Pancreas (tissue), 10 donors: Measurements from ENCODE around the gene DOCK10. TPM values are rescaled to one million over a fixed set of nuclear protein-coding genes. Genes with fewer than 3 reads are reported as not detected.

Source experiments
- ATAC-seq, 4 donors: fragments of 200-7000 bp; cut with Tn5 transposase; one replicate each; pipeline versions ENCODE4 v1.8.0 to v1.9.1; 2020; ENCODE audit warnings: mild to moderate bottlenecking in 4 of 4, moderate library complexity in 4 of 4
- DNase-seq, 6 donors: peaks; one replicate each; pipeline ENCODE4 v3.0.0-alpha.2; 2020
- FAIRE-seq: peaks from 2 replicates; lab custom pipeline; 2012; peaks lifted over from hg19 to GRCh38; lab: Jason Lieb, UNC
- H3K27ac ChIP-seq, 4 donors: fragments of 200-600 bp; sonication (generic); 1 replicate in 3 of 4; 2 replicates in 1 of 4; pipeline versions ENCODE4 v1.5.0 to v1.8.0; 2020
- H3K27me3 ChIP-seq, 4 donors: fragments of 200-600 bp; one replicate each; pipeline ENCODE4 v1.8.0; 2021
- H3K36me3 ChIP-seq, 3 donors: fragments of 200-600 bp; sonication (generic) in 1 of 3; one replicate each; pipeline versions ENCODE4 v1.5.0 to v1.8.0; 2020 to 2021
- H3K4me1 ChIP-seq, 3 donors: fragments of 200-600 bp; one replicate each; pipeline ENCODE4 v1.8.0; 2021
- H3K4me3 ChIP-seq, 4 donors: fragments of 200-600 bp; sonication (generic) in 2 of 4; one replicate each; pipeline versions ENCODE4 v1.5.0 to v1.8.0; 2020 to 2021
- H3K9me3 ChIP-seq, 4 donors: fragments of 200-600 bp; one replicate each; pipeline ENCODE4 v1.8.0; 2021
- WGBS, 2 donors: extraction: QIAGEN DNeasy Blood & Tissue Kit; methylation state at CpG; one replicate each; pipeline ENCODE4 v1.1.7; 2013; 5-methylcytosine and 5-hydroxymethylcytosine counted together
- intact Hi-C, 3 donors: fragments of 100-400 bp; cut with DNase I; formaldehyde crosslinking; loops; one replicate each; pipeline versions ENCODE4 v1.11.1 to v1.14.2; 2022
- polyA plus RNA-seq, 2 donors: library from polyadenylated mRNA; stranded (reverse); fragments of 200-250 nt; gene quantifications; one replicate each; pipeline ENCODE4 v1.2.3, GENCODE V29; 2013
- total RNA-seq, 6 donors: library from RNA; stranded (reverse); fragmentation: NEBNext Ultra II Directional in 4 of 6; extraction: Animal tissue kit (Norgen Biotek cat#: 25700) in 4 of 6; gene quantifications; one replicate each; pipeline versions ENCODE4 v1.2.1 to v1.2.4, GENCODE V29; 2021 to 2023
- TF ChIP-seq, protein P1 (sequence below), 4 donors: fragments of 200-600 bp; sonication (generic) in 3 of 4; IDR thresholded peaks; one replicate each; pipeline versions ENCODE4 v1.5.0 to v1.8.0; 2021; ENCODE audit warnings: antibody characterized with exemption in 4 of 4
- donor health status: healthy with polysubstance abuse.
- donor health status: DM: no; HTN: no; CAD: no; lungs with moderate emphysema.
- donor health status: DM: no; HTN: no; CAD: no.
- donor health status: control.
- donor health status: control.
- donor health status: Bipolar disorder and iron deficiency.
- donor health status: DM: yes; HTN: yes; CAD: no.
- donor health status: DM: no; HTN: no; CAD: no.
- donor health status: DM: no; HTN: no; CAD: no.
- donor health status: DM: yes; HTN: yes; CAD: no.

The DOCK10 gene
- total and polyA plus RNA-seq, 8 donors: 0.95 to 16.3 (median 2.7) TPM

- intact Hi-C loops: no loop called here
- Histone ChIP-seq H3K9me3 (no peaks in the 10 kb centered on the region), H3K4me3 (no peak overlapping the region), H3K27me3 (no peaks in the 10 kb centered on the region), H3K27ac (no peak overlapping the region), H3K36me3 (no peaks in the 10 kb centered on the region), H3K4me1 (no peaks in the 10 kb centered on the region)
- TF ChIP-seq, protein P1, sequence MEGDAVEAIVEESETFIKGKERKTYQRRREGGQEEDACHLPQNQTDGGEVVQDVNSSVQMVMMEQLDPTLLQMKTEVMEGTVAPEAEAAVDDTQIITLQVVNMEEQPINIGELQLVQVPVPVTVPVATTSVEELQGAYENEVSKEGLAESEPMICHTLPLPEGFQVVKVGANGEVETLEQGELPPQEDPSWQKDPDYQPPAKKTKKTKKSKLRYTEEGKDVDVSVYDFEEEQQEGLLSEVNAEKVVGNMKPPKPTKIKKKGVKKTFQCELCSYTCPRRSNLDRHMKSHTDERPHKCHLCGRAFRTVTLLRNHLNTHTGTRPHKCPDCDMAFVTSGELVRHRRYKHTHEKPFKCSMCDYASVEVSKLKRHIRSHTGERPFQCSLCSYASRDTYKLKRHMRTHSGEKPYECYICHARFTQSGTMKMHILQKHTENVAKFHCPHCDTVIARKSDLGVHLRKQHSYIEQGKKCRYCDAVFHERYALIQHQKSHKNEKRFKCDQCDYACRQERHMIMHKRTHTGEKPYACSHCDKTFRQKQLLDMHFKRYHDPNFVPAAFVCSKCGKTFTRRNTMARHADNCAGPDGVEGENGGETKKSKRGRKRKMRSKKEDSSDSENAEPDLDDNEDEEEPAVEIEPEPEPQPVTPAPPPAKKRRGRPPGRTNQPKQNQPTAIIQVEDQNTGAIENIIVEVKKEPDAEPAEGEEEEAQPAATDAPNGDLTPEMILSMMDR (IDR thresholded peaks at IDR 0.05): no peak
- FAIRE-seq: no peak
- no peak for DNase-seq
- ATAC-seq: peak in 1 of 4 donors; percentile 22
Observed at GRCh38 chr2:224781400-224781799, 260.9 kb downstream of the DOCK10 start.

DNA sequence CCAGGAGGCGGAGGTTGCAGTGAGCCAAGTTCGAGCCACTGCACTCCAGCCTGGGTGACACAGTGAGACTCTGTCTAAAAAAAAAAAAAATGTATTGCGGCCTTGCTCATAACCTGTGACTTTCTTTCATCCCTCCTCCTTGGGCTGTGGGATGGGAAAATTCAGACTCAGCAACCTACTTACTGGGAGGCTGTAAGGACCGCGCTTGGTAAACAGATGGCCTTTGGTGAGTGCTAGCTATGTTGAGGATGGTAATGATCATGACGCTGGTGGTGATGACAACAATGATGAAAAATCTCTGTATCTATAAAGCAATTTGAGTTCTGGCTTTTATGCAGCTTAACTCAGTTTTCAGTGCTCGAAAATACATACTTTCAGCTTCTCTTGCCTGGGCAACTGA lies 261.4 kb downstream of the DOCK10 start:
- 71 to 82% methylated on average over 7 of the region's 7 CpGs for WGBS, 2 donors
- H3K27me3 ChIP-seq: no peaks in the 10 kb centered on the region
- TF ChIP-seq, protein P1 (IDR thresholded peaks at IDR 0.05): no peak
- no peaks in the 10 kb centered on the region for H3K36me3 ChIP-seq
- H3K4me1 ChIP-seq: no peaks in the 10 kb centered on the region
- FAIRE-seq: no peak
- no peaks in the 10 kb centered on the region for H3K9me3 ChIP-seq
- ATAC-seq: peak in 2 of 4 donors; percentile 53 to 67
- H3K27ac ChIP-seq: no peak overlapping the region
- no peak for DNase-seq
- intact Hi-C loops: no loop called here
- no peak overlapping the region for H3K4me3 ChIP-seq

- TF ChIP-seq, protein P1 (IDR thresholded peaks at IDR 0.05): no peak
- 41 to 45% methylated on average over 2 of the region's 2 CpGs for WGBS, 2 donors
- intact Hi-C loops: no loop called here
Observed at GRCh38 chr2:224780106-224780505, 262.2 kb downstream of the DOCK10 start.

GRCh38 chr2:224778474-224778877 lies 263.8 kb downstream of the DOCK10 start:
- Histone ChIP-seq H3K27ac (no peak overlapping the region), H3K4me3 (no peak overlapping the region), H3K9me3 (no peaks in the 10 kb centered on the region), H3K36me3 (no peaks in the 10 kb centered on the region), H3K27me3 (no peaks in the 10 kb centered on the region), H3K4me1 (no peaks in the 10 kb centered on the region)
- WGBS, 2 donors: 35 to 36% methylated on average over 3 of the region's 3 CpGs
- ATAC-seq: peak in 3 of 4 donors; percentile 61 to 63 (median 62)
- TF ChIP-seq, protein P1 (IDR thresholded peaks at IDR 0.05): peak; percentile 41 to 59 (median 54)
- intact Hi-C loops: no loop called here
- peak; percentile 71 for FAIRE-seq
- DNase-seq: peak in 2 of 6 donors; percentile 14 to 55

More at GRCh38 chr2:224780106-224780505, 262.2 kb downstream of the DOCK10 start:
- no peaks in the 10 kb centered on the region for H3K36me3 ChIP-seq
- no peak overlapping the region for H3K4me3 ChIP-seq
- FAIRE-seq: no peak
- no peaks in the 10 kb centered on the region for H3K27me3 ChIP-seq
- H3K9me3 ChIP-seq: no peaks in the 10 kb centered on the region
- no peak for ATAC-seq
- no peaks in the 10 kb centered on the region for H3K4me1 ChIP-seq
- H3K27ac ChIP-seq: no peak overlapping the region
- DNase-seq: no peak

- H3K27ac ChIP-seq: no peak overlapping the region
- no peak overlapping the region for H3K4me3 ChIP-seq
- no peak for FAIRE-seq
- H3K36me3 ChIP-seq: no peaks in the 10 kb centered on the region
- H3K27me3 ChIP-seq: no peaks in the 10 kb centered on the region
- intact Hi-C loops: no loop called here
- DNase-seq: no peak
- TF ChIP-seq, protein P1 (IDR thresholded peaks at IDR 0.05): no peak
- H3K9me3 ChIP-seq: no peaks in the 10 kb centered on the region
- no peak for ATAC-seq
- no peaks in the 10 kb centered on the region for H3K4me1 ChIP-seq
- 54 to 61% methylated on average over 3 of the region's 3 CpGs for WGBS, 2 donors
Observed at GRCh38 chr2:224777559-224777930, 264.7 kb downstream of the DOCK10 start.
